SK-N-SH (cell line): Measurements from ENCODE around the gene CDH26. TPM values are rescaled to one million over a fixed set of nuclear protein-coding genes. Genes with fewer than 3 reads are reported as not detected.

Experiments
- CTCF ChIA-PET: fragments of 300-600, 350-600 bp; formaldehyde crosslinking; extraction: SDS; loops from one replicate; lab custom pipeline; 2021; lab: Yijun Ruan, JAX
- POLR2A ChIA-PET: fragments of 350-600 bp; sonication (Branson Sonifier 250); formaldehyde crosslinking; extraction: SDS; loops from one replicate; lab custom pipeline; 2020; ENCODE audit warnings: antibody characterized with exemption, inconsistent platforms; lab: Yijun Ruan, JAX
- DNase-seq: peaks from one replicate; pipeline ENCODE4 v3.0.0; 2012
- H2AFZ ChIP-seq: fragments of 200-600 bp; sonication (generic); 2 replicates; pipeline ENCODE4 v1.8.1; 2016; ENCODE audit warnings: antibody characterized with exemption, mild to moderate bottlenecking, low read depth
- H3F3A ChIP-seq: fragments of 200-600 bp; sonication (generic); replicated peaks from 2 replicates; pipeline ENCODE3; 2016; ENCODE audit warnings: antibody characterized with exemption, mild to moderate bottlenecking; ENCODE audit not compliant: insufficient read depth
- H3K27ac ChIP-seq, 2 experiments: fragments of 200-500 bp in 1 of 2; fragments of 200-600 bp in 1 of 2; sonication (Bioruptor generic) in 1 of 2; sonication (generic), shearing (Covaris generic) in 1 of 2; 2 replicates each; pipeline versions ENCODE4 v1.5.1 to v1.6.1; 2014 to 2016; ENCODE audit warnings: low read depth in 2 of 2, inconsistent platforms in 1 of 2, low read length in 1 of 2, mild to moderate bottlenecking in 1 of 2, mixed read lengths in 1 of 2
- H3K27me3 ChIP-seq: fragments of 200-600 bp; sonication (generic), shearing (Covaris generic); 2 replicates; pipeline ENCODE4 v1.6.1; 2016; ENCODE audit warnings: mixed run types; ENCODE audit not compliant: insufficient read depth
- H3K36me3 ChIP-seq, 2 experiments: fragments of 200-500 bp in 1 of 2; fragments of 200-600 bp in 1 of 2; sonication (Bioruptor generic) in 1 of 2; sonication (generic) in 1 of 2; replicated peaks in 1 of 2; 2 replicates each; pipeline versions ENCODE3 to v1.5.1; 2014 to 2016; ENCODE audit warnings: low read length in 1 of 2, mild to moderate bottlenecking in 1 of 2; ENCODE audit not compliant: insufficient read depth in 2 of 2, control insufficient read depth in 1 of 2
- H3K4me1 ChIP-seq, 2 experiments: fragments of 200-500 bp in 1 of 2; fragments of 200-600 bp in 1 of 2; sonication (Bioruptor generic) in 1 of 2; sonication (generic), shearing (Covaris generic) in 1 of 2; 2 replicates each; pipeline versions ENCODE4 v1.5.1 to v1.6.1; 2014 to 2016; ENCODE audit warnings: low read depth in 1 of 2, low read length in 1 of 2, mixed run types in 1 of 2; ENCODE audit not compliant: insufficient read depth in 2 of 2, control insufficient read depth in 1 of 2
- H3K4me2 ChIP-seq: fragments of 200-600 bp; sonication (generic), shearing (Covaris generic); 2 replicates; pipeline ENCODE4 v1.6.1; 2017; ENCODE audit warnings: mixed run types
- H3K4me3 ChIP-seq, 2 experiments: fragments of 200-500 bp in 1 of 2; fragments of 200-600 bp in 1 of 2; sonication (Bioruptor generic) in 1 of 2; sonication (generic), shearing (Covaris generic) in 1 of 2; 2 replicates each; pipeline versions ENCODE4 v1.5.1 to v1.8.1; 2014 to 2016; ENCODE audit warnings: low read depth in 2 of 2, inconsistent platforms in 1 of 2, low read length in 1 of 2, mild to moderate bottlenecking in 1 of 2, mixed read lengths in 1 of 2, moderate library complexity in 1 of 2
- H3K79me2 ChIP-seq: fragments of 200-600 bp; sonication (generic); 2 replicates; pipeline ENCODE4 v1.8.1; 2017; ENCODE audit warnings: mild to moderate bottlenecking; ENCODE audit not compliant: insufficient read depth
- H3K9ac ChIP-seq: fragments of 200-600 bp; sonication (generic); 2 replicates; pipeline ENCODE4 v1.6.1; 2017; ENCODE audit warnings: mixed run types
- H3K9me2 ChIP-seq: fragments of 200-600 bp; sonication (generic); 2 replicates; pipeline ENCODE4 v1.6.1; 2017; ENCODE audit warnings: mixed run types
- H3K9me3 ChIP-seq: fragments of 200-600 bp; sonication (generic); 2 replicates; pipeline ENCODE4 v1.6.1; 2017; ENCODE audit warnings: mixed run types, mild to moderate bottlenecking, moderate library complexity
- H4K20me1 ChIP-seq: fragments of 200-600 bp; sonication (generic); 2 replicates; pipeline ENCODE4 v1.6.1; 2017; ENCODE audit warnings: mild to moderate bottlenecking, mixed run types; ENCODE audit not compliant: insufficient read depth
- EP300 ChIP-seq, 2 experiments: IDR thresholded peaks; 2 replicates each; pipeline versions ENCODE4 v1.4.0 to v1.6.1; 2012; ENCODE audit warnings: borderline replicate concordance in 1 of 2, low read depth in 1 of 2, low read length in 1 of 2
- EZH2phosphoT487 ChIP-seq: fragments of 200-600 bp; sonication (generic); IDR thresholded peaks from 2 replicates; pipeline ENCODE4 v1.6.1; 2017; ENCODE audit warnings: low read depth, mixed run types, mild to moderate bottlenecking, antibody characterized with exemption, moderate library complexity, borderline replicate concordance
- GABPA ChIP-seq: IDR thresholded peaks from 2 replicates; pipeline ENCODE4 v1.4.0; 2012; ENCODE audit warnings: low read depth, mild to moderate bottlenecking
- MEF2A ChIP-seq: IDR thresholded peaks from 2 replicates; pipeline ENCODE4 v1.4.0; 2012; ENCODE audit warnings: low read depth, borderline replicate concordance
- MXI1 ChIP-seq: IDR thresholded peaks from 2 replicates; pipeline ENCODE4 v1.6.1; 2012; ENCODE audit warnings: mild to moderate bottlenecking, low read depth, low read length, improper control_type of control experiment
- NFIC ChIP-seq: IDR thresholded peaks from 2 replicates; pipeline ENCODE4 v1.4.0; 2012; ENCODE audit warnings: borderline replicate concordance
- POLR2AphosphoS5 ChIP-seq: IDR thresholded peaks from 2 replicates; pipeline ENCODE4 v1.6.1; 2012; ENCODE audit warnings: low read depth, low read length
- RAD21 ChIP-seq: IDR thresholded peaks from 2 replicates; pipeline ENCODE4 v1.6.1; 2012; ENCODE audit warnings: mild to moderate bottlenecking, low read length
- RCOR1 ChIP-seq: fragments of 150-350 bp; IDR thresholded peaks from 2 replicates; pipeline ENCODE4 v1.6.1; 2017; ENCODE audit warnings: antibody characterized with exemption, low read length
- RXRA ChIP-seq: IDR thresholded peaks from 2 replicates; pipeline ENCODE4 v1.4.0; 2012; ENCODE audit warnings: low read depth, mild to moderate bottlenecking, borderline replicate concordance
- SIN3A ChIP-seq: IDR thresholded peaks from 2 replicates; pipeline ENCODE4 v1.6.1; 2012; ENCODE audit warnings: low read depth, mild to moderate bottlenecking, low read length, moderate library complexity, borderline replicate concordance
- TAF1 ChIP-seq: IDR thresholded peaks from 2 replicates; pipeline ENCODE4 v1.6.1; 2012; ENCODE audit warnings: low read depth, mild to moderate bottlenecking, low read length, moderate library complexity, borderline replicate concordance
- TCF12 ChIP-seq: IDR thresholded peaks from 2 replicates; pipeline ENCODE4 v1.4.0; 2012
- TEAD4 ChIP-seq: IDR thresholded peaks from 2 replicates; pipeline ENCODE4 v1.4.0; 2012; ENCODE audit warnings: mild to moderate bottlenecking, borderline replicate concordance; ENCODE audit not compliant: insufficient read depth
- YY1 ChIP-seq: IDR thresholded peaks from 2 replicates; pipeline ENCODE4 v1.4.0; 2012; ENCODE audit warnings: low read depth, mild to moderate bottlenecking
- WGBS: methylation state at CpG from one replicate; pipeline ENCODE4 v1.1.6; 2017; ENCODE audit warnings: low lambda C conversion rate; 5-methylcytosine and 5-hydroxymethylcytosine counted together
- polyA plus RNA-seq, 3 experiments: library from polyadenylated mRNA; depleted of rRNA; stranded (reverse); fragments of >200 nt; gene quantifications; 2 replicates each; pipeline ENCODE4 v1.2.3, GENCODE V29; 2012
- TF ChIP-seq, protein P1 (sequence below): IDR thresholded peaks from 2 replicates; pipeline ENCODE4 v1.4.0; 2012; ENCODE audit warnings: low read depth
- TF ChIP-seq, protein P2 (sequence below): fragments of 200-600 bp; sonication (generic); IDR thresholded peaks from 2 replicates; pipeline ENCODE4 v1.6.1; 2017; ENCODE audit warnings: antibody characterized with exemption, mild to moderate bottlenecking, moderate library complexity
- TF ChIP-seq, protein P3 (sequence below): IDR thresholded peaks from 2 replicates; pipeline ENCODE4 v1.6.1; 2012; ENCODE audit warnings: mild to moderate bottlenecking, low read depth, low read length, moderate library complexity

The CDH26 gene
- polyA plus RNA-seq, 1 of the 3 experiments (the other 2 are of a cell fraction), result 0.13 TPM

DNA sequence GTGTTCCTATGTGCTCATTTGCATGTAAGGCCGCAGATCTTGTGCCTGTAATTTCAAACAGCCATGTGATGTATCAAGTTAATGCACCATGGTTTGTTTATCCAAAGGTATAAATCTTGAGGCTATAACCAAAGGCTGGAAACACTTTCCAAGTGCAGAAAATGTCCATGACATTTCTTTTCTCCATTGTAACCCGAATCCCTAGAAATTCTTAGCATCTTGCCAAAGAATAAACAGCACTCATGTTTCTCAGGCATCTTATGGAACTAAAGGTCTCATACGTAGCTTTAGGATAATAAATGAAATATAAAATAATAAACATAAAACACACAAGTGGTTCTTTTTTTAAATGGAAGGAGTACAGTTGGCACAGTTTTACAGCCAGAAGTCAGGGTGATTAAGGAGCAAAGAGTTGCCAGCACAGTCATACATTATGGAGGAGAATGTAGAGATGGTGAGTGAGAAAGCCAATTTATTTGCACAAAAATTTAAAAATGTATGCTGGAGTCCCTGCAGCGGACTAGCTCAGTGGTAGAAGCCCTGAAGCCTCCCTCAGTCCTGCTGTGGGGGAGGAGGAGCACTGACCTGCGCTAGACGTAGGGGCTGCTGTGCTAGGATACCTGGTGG, 18.0 kb downstream of the CDH26 start:
- CTCF ChIA-PET, result interaction anchor here (1.0 kb wide), 1 partner anchor 81 kb away, joined by 3 read pairs; no protein-coding TSS in a partner anchor
- Histone ChIP-seq H3K27me3 (no peaks in the 10 kb centered on the region), H3K9me3 (no peaks in the 10 kb centered on the region), H3K36me3 (no peaks in the 10 kb centered on the region), H3K9me2 (0 out of 2 replicates have a peak, but pooled peaks cover 2% of the 10 kb centered on the region), H4K20me1 (no peaks in the 10 kb centered on the region), H3K4me1 (no peaks in the 10 kb centered on the region), H3K4me3 (no peak overlapping the region), H3K27ac (no peak overlapping the region), H3K9ac (no peak overlapping the region), H3K4me2 (no peak overlapping the region), H3F3A (no peaks in the 10 kb centered on the region), H2AFZ (no peak overlapping the region), H3K79me2 (no peaks in the 10 kb centered on the region)
- POLR2A ChIA-PET, result no interaction called here
- no peak for DNase-seq
- WGBS, result 44% methylated on average over 6 of the region's 6 CpGs
- TF ChIP-seq, protein P1, sequence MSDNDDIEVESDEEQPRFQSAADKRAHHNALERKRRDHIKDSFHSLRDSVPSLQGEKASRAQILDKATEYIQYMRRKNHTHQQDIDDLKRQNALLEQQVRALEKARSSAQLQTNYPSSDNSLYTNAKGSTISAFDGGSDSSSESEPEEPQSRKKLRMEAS, result no peak
- TF ChIP-seq TAF1 (no peak), GABPA (no peak), SIN3A (no peak), TEAD4 (no peak), MEF2A (no peak), RCOR1 (no peak), YY1 (no peak), TCF12 (no peak), NFIC (no peak), RAD21 (no peak)
- TF ChIP-seq, protein P2, sequence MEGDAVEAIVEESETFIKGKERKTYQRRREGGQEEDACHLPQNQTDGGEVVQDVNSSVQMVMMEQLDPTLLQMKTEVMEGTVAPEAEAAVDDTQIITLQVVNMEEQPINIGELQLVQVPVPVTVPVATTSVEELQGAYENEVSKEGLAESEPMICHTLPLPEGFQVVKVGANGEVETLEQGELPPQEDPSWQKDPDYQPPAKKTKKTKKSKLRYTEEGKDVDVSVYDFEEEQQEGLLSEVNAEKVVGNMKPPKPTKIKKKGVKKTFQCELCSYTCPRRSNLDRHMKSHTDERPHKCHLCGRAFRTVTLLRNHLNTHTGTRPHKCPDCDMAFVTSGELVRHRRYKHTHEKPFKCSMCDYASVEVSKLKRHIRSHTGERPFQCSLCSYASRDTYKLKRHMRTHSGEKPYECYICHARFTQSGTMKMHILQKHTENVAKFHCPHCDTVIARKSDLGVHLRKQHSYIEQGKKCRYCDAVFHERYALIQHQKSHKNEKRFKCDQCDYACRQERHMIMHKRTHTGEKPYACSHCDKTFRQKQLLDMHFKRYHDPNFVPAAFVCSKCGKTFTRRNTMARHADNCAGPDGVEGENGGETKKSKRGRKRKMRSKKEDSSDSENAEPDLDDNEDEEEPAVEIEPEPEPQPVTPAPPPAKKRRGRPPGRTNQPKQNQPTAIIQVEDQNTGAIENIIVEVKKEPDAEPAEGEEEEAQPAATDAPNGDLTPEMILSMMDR, result no peak

DNA sequence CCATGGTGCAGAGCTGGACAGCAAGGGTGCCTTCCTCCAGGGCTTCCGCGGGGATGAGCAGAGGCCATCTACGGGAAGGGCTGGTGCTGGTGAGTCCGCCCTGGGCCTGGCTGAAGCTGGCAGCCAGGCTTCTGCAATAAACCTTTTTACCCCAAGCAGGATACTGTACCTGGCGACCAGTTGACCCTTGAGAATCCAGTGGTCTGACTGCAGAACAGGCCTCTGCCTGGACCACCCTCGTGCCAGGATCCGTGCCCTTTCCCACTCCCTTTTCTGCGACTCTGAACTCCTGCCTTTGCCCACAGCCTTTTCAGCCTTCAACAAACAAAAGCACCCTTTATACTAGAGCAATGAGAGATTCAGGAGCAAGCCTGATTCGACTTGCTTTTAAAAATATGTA, 18.9 kb downstream of the CDH26 start:
- no peak overlapping the region for H2AFZ ChIP-seq
- H3K9me2 ChIP-seq, result 0 out of 2 replicates have a peak, but pooled peaks cover 3% of the 10 kb centered on the region
- no peak for DNase-seq
- H3K27me3 ChIP-seq, result no peaks in the 10 kb centered on the region
- no peak overlapping the region for H3K4me3 ChIP-seq
- CTCF ChIA-PET, result no interaction called here
- no peaks in the 10 kb centered on the region for H3K4me1 ChIP-seq
- POLR2A ChIA-PET, result no interaction called here
- no peaks in the 10 kb centered on the region for H3K79me2 ChIP-seq
- TF ChIP-seq RXRA (no peak), EZH2phosphoT487 (no peak), RAD21 (no peak), NFIC (no peak), MXI1 (no peak), POLR2AphosphoS5 (no peak), EP300 (IDR thresholded peaks at IDR 0.05; ENCODE audit: borderline replicate concordance in 1 of 2, low read depth in 1 of 2, low read length in 1 of 2) (no peak)
- TF ChIP-seq, protein P3, sequence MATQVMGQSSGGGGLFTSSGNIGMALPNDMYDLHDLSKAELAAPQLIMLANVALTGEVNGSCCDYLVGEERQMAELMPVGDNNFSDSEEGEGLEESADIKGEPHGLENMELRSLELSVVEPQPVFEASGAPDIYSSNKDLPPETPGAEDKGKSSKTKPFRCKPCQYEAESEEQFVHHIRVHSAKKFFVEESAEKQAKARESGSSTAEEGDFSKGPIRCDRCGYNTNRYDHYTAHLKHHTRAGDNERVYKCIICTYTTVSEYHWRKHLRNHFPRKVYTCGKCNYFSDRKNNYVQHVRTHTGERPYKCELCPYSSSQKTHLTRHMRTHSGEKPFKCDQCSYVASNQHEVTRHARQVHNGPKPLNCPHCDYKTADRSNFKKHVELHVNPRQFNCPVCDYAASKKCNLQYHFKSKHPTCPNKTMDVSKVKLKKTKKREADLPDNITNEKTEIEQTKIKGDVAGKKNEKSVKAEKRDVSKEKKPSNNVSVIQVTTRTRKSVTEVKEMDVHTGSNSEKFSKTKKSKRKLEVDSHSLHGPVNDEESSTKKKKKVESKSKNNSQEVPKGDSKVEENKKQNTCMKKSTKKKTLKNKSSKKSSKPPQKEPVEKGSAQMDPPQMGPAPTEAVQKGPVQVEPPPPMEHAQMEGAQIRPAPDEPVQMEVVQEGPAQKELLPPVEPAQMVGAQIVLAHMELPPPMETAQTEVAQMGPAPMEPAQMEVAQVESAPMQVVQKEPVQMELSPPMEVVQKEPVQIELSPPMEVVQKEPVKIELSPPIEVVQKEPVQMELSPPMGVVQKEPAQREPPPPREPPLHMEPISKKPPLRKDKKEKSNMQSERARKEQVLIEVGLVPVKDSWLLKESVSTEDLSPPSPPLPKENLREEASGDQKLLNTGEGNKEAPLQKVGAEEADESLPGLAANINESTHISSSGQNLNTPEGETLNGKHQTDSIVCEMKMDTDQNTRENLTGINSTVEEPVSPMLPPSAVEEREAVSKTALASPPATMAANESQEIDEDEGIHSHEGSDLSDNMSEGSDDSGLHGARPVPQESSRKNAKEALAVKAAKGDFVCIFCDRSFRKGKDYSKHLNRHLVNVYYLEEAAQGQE, result no peak
- H3K9me3 ChIP-seq, result 0 out of 2 replicates have a peak, but pooled peaks cover 2% of the 10 kb centered on the region
- no peaks in the 10 kb centered on the region for H3F3A ChIP-seq
- WGBS, result 48% methylated on average over 7 of the region's 9 CpGs
- H3K9ac ChIP-seq, result no peak overlapping the region
- no peaks in the 10 kb centered on the region for H4K20me1 ChIP-seq
- H3K4me2 ChIP-seq, result no peak overlapping the region
- H3K27ac ChIP-seq, result no peak overlapping the region
- H3K36me3 ChIP-seq, result no peaks in the 10 kb centered on the region
